Natural killer cell (primary cell): ENCODE measurements around the gene SIGLEC7. TPM values are rescaled to one million over a fixed set of nuclear protein-coding genes. Genes with fewer than 3 reads are reported as not detected.
A peak's percentile ranks its signal among the peaks of the same experiment; 100 is the strongest.
"Not testable (repeated sequence)": the region's sequence is repeated elsewhere in the genome, so short reads cannot be mapped to it uniquely, and the experiment has no call there.

Experiments used
- ATAC-seq, 3 donors: fragments of 150-1000 bp in 2 of 3; fragments of 200-7000 bp in 1 of 3; cut with Tn5 transposase; 1 replicate in 1 of 3; 2 replicates in 2 of 3; pipeline ENCODE4 v1.10.0; 2021; ENCODE audit warnings: mild to moderate bottlenecking in 2 of 3, moderate library complexity in 2 of 3
- DNase-seq, 2 donors: peaks; one replicate each; pipeline versions ENCODE4 v3.0.0 to v3.0.0-alpha.2; 2013 to 2021; ENCODE audit warnings: mixed read lengths in 1 of 2
- H3K27ac ChIP-seq: one replicate; pipeline ENCODE4 v1.5.1; 2013; ENCODE audit warnings: mild to moderate bottlenecking, low read length
- H3K27me3 ChIP-seq: one replicate; pipeline ENCODE4 v1.6.1; 2013; ENCODE audit warnings: low read length; ENCODE audit not compliant: control insufficient read depth, insufficient read depth
- H3K36me3 ChIP-seq: one replicate; pipeline ENCODE4 v1.6.1; 2013; ENCODE audit warnings: low read length; ENCODE audit not compliant: control insufficient read depth, insufficient read depth
- H3K4me1 ChIP-seq: one replicate; pipeline ENCODE4 v1.6.1; 2013; ENCODE audit warnings: low read length; ENCODE audit not compliant: control insufficient read depth, insufficient read depth
- H3K4me3 ChIP-seq: one replicate; pipeline ENCODE4 v1.5.1; 2013; ENCODE audit warnings: low read length
- H3K9me3 ChIP-seq: one replicate; pipeline ENCODE4 v1.6.1; 2013; ENCODE audit warnings: low read length; ENCODE audit not compliant: control insufficient read depth, insufficient read depth
- H3K27ac Mint-ChIP-seq, 2 donors: one replicate each; pipeline ENCODE4 v1.8.0; 2022; ENCODE audit warnings: mild to moderate bottlenecking in 2 of 2, mixed read lengths in 2 of 2, moderate library complexity in 1 of 2
- H3K27me3 Mint-ChIP-seq, 2 donors: one replicate each; pipeline ENCODE4 v1.8.0; 2022; ENCODE audit warnings: low read depth in 2 of 2, mixed read lengths in 2 of 2
- H3K36me3 Mint-ChIP-seq: one replicate; pipeline ENCODE4 v1.8.0; 2022; ENCODE audit warnings: mixed read lengths
- H3K4me1 Mint-ChIP-seq, 2 donors: one replicate each; pipeline ENCODE4 v1.8.0; 2022; ENCODE audit warnings: mixed read lengths in 2 of 2
- H3K4me3 Mint-ChIP-seq: one replicate; pipeline ENCODE4 v1.8.0; 2022; ENCODE audit warnings: mild to moderate bottlenecking, moderate library complexity, mixed read lengths
- H3K9me3 Mint-ChIP-seq, 2 donors: one replicate each; pipeline ENCODE4 v1.8.0; 2022; ENCODE audit warnings: mixed read lengths in 2 of 2
- WGBS: methylation state at CpG from one replicate; pipeline ENCODE4 v1.1.7; 2013; ENCODE audit warnings: missing lambda C conversion rate; ENCODE audit not compliant: insufficient coverage; 5-methylcytosine and 5-hydroxymethylcytosine counted together
- intact Hi-C: fragments of 100-400 bp; cut with micrococcal nuclease; formaldehyde crosslinking; loops from one replicate; pipeline ENCODE4 v1.14.2; 2022
- total RNA-seq, 4 donors: library from RNA; stranded (reverse); fragments of 120-200 nt in 1 of 4; gene quantifications; one replicate each; pipeline versions ENCODE4 v1.2.3 to v1.2.4, GENCODE V29; 2013 to 2022
- TF ChIP-seq, protein P1 (sequence below): fragments of 200-600 bp; IDR thresholded peaks from one replicate; pipeline ENCODE4 v1.8.0; 2022; ENCODE audit warnings: antibody characterized with exemption

Gene SIGLEC7
- total RNA-seq, 3 donors from 2014 or later (not counting 1 experiment from before 2014, with no cell fraction given), result 48.6 to 56.0 (median 49.5) TPM

DNA sequence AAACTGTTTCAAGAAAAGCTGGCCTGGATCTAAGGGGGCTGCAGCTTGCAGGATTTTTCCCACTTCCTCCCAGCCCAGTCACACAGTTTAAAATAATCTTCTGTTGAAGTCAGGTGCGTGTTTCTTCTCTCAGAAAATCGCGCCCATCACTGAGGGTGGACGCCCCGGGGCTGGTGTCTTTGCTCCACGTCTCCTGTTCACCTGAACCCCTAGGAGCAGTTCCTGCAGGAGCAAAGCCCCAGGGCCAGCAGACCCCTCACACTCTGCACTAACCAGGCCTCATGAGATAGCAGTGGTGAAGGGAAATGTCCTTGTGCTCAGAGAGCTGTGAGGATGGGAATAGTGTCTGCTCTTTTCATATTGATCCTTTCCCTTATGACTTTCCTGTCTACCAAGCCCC, 920 bp upstream of the SIGLEC7 start:
- Histone ChIP-seq H3K27me3 (no peaks in the 10 kb centered on the region), H3K4me1 (peaks cover 95% of the 10 kb centered on the region), H3K36me3 (peaks cover 2% of the 10 kb centered on the region), H3K9me3 (no peaks in the 10 kb centered on the region), H3K27ac (peak overlapping the region; percentile 66), H3K4me3 (no peak overlapping the region)
- 90% methylated on average over 6 of the region's 6 CpGs for WGBS
- peak overlapping the region; percentile 93 to 94 for H3K27ac Mint-ChIP-seq
- DNase-seq (no peak), ATAC-seq (no peak)
- H3K4me3 Mint-ChIP-seq, result peak overlapping the region; percentile 93
- H3K36me3 Mint-ChIP-seq, result no peaks in the 10 kb centered on the region
- TF ChIP-seq, protein P1, sequence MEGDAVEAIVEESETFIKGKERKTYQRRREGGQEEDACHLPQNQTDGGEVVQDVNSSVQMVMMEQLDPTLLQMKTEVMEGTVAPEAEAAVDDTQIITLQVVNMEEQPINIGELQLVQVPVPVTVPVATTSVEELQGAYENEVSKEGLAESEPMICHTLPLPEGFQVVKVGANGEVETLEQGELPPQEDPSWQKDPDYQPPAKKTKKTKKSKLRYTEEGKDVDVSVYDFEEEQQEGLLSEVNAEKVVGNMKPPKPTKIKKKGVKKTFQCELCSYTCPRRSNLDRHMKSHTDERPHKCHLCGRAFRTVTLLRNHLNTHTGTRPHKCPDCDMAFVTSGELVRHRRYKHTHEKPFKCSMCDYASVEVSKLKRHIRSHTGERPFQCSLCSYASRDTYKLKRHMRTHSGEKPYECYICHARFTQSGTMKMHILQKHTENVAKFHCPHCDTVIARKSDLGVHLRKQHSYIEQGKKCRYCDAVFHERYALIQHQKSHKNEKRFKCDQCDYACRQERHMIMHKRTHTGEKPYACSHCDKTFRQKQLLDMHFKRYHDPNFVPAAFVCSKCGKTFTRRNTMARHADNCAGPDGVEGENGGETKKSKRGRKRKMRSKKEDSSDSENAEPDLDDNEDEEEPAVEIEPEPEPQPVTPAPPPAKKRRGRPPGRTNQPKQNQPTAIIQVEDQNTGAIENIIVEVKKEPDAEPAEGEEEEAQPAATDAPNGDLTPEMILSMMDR, result no peak
- peaks cover 79 to 93% of the 10 kb centered on the region in 2 donors for H3K4me1 Mint-ChIP-seq
- intact Hi-C loops, result no loop called here
- no peaks in the 10 kb centered on the region for H3K27me3 Mint-ChIP-seq
- H3K9me3 Mint-ChIP-seq, result no peaks in the 10 kb centered on the region

DNA sequence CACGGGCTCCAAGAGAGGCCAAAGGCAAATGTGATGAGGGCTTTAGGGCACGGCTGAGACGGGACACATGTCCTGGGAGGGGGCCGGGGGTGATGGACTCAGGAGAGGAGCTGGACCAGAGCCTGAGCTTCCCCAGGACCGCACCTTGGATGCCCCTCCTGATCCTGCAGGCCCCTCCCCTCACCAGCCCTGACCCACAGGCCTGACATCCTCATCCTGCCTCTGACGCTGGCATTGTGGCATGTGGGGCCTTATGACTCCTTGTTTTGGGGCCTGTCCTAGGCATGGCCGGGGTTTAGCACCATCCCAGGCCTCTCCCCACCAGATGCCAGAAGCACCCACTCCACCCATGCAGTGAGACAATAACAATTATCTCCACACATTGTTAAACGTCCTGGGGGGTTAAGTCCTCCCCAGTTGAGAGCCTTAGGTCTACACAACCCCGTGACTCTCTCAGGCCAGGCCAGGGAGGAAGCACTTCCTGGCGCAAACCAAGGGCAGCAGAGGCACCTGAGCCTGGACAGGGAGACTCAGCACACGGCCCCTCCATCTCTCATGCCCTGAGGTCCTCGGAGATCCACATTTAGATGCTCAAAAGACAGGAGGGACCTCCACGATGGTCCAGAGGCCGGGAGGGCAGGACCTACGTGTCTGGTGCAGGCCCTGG, 841 bp downstream of the SIGLEC7 start:
- Mint-ChIP-seq H3K4me3 (peak overlapping the region; percentile 93), H3K4me1 (peaks cover 72 to 93% of the 10 kb centered on the region in 2 donors), H3K27ac (peak overlapping the region; percentile 93 to 94)
- H3K27me3 Mint-ChIP-seq, H3K27me3 ChIP-seq, H3K9me3 ChIP-seq, H3K9me3 Mint-ChIP-seq, intact Hi-C loops, H3K36me3 Mint-ChIP-seq: not testable (repeated sequence)
- peak in 1 of 2 donors; percentile 22 for DNase-seq
- WGBS, result 57% methylated on average over 9 of the region's 15 CpGs
- peak overlapping the region; percentile 66 for H3K27ac ChIP-seq
- peak overlapping the region; percentile 37 for H3K4me3 ChIP-seq
- H3K4me1 ChIP-seq, result peaks cover 95% of the 10 kb centered on the region
- ATAC-seq, result peak in 2 of 3 donors; percentile 41 to 45
- H3K36me3 ChIP-seq, result peaks cover 10% of the 10 kb centered on the region

DNA sequence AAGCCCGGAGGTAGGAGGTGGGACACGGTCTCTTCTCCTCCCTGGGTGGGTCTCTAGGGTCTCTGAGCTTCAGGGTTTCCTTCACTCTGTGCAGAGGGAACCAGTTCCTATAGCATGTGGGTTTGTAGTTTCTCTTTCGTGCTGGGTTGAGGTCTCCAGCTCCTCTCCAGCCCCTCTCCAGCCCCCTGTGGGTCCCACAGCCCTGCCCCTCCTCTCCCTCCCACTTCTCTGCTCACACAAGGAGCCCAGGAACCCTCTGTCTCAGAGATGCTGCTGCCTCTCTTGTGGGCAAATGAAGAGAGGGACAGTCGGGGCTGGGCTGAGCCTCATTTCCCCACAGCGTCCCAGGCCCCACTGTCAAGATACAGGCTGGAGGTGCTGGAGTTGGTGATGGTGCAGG, 1.4 kb downstream of the SIGLEC7 start:
- H3K27ac Mint-ChIP-seq, result peak overlapping the region; percentile 93 to 94
- H3K27ac ChIP-seq, result peak overlapping the region; percentile 66
- peaks cover 11% of the 10 kb centered on the region for H3K36me3 ChIP-seq
- 68% methylated on average over 3 of the region's 5 CpGs for WGBS
- H3K9me3 Mint-ChIP-seq, result no peaks in the 10 kb centered on the region
- H3K4me1 ChIP-seq, result peaks cover 90% of the 10 kb centered on the region
- peaks cover 72 to 94% of the 10 kb centered on the region in 2 donors for H3K4me1 Mint-ChIP-seq
- H3K27me3 Mint-ChIP-seq, result no peaks in the 10 kb centered on the region
- peak overlapping the region; percentile 93 for H3K4me3 Mint-ChIP-seq
- no peaks in the 10 kb centered on the region for H3K36me3 Mint-ChIP-seq
- H3K9me3 ChIP-seq, result no peaks in the 10 kb centered on the region
- intact Hi-C loops, result no loop called here
- peak overlapping the region; percentile 37 for H3K4me3 ChIP-seq
- ATAC-seq, result peak in 2 of 3 donors; percentile 22 to 46
- no peaks in the 10 kb centered on the region for H3K27me3 ChIP-seq
- TF ChIP-seq, protein P1, result no peak
- no peak for DNase-seq

DNA sequence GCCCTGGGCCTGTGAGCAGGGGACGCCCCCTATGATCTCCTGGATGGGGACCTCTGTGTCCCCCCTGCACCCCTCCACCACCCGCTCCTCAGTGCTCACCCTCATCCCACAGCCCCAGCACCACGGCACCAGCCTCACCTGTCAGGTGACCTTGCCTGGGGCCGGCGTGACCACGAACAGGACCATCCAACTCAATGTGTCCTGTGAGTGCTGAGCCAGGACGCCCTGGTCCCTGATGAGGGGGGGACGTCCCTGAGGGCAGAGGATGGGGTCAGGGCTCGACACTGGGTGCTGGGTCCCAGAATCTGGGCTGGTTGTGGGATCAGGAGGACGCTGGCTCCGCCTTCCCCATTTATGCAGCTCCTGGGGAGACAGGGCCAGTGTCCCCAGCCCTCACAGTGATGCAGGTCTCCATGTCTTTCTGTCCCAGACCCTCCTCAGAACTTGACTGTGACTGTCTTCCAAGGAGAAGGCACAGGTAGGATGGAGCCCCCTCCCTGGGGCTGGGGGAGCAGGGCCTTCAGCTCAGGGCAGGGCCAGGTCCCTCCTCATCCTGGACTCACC, 2.5 kb downstream of the SIGLEC7 start:
- no peaks in the 10 kb centered on the region for H3K9me3 Mint-ChIP-seq
- intact Hi-C loops, result loop anchor here (1.0 to 5.0 kb wide), 2 partner anchors 13 to 32 kb away; no protein-coding TSS in a partner anchor
- H3K27ac ChIP-seq, result peak overlapping the region; percentile 66
- no peaks in the 10 kb centered on the region for H3K27me3 Mint-ChIP-seq
- WGBS, result 75% methylated on average over 11 of the region's 11 CpGs
- TF ChIP-seq, protein P1, result no peak
- no peaks in the 10 kb centered on the region for H3K9me3 ChIP-seq
- peaks cover 82% of the 10 kb centered on the region for H3K4me1 ChIP-seq
- DNase-seq, result no peak
- peaks cover 11% of the 10 kb centered on the region for H3K36me3 ChIP-seq
- no peaks in the 10 kb centered on the region for H3K36me3 Mint-ChIP-seq
- no peak for ATAC-seq
- H3K4me1 Mint-ChIP-seq, result peaks cover 72 to 94% of the 10 kb centered on the region in 2 donors
- H3K4me3 ChIP-seq, result peak overlapping the region; percentile 37
- peak overlapping the region; percentile 93 to 94 for H3K27ac Mint-ChIP-seq
- H3K4me3 Mint-ChIP-seq, result peak overlapping the region; percentile 93
- no peaks in the 10 kb centered on the region for H3K27me3 ChIP-seq
